H1 (cell line): ENCODE results near the gene GMEB1. TPM values are rescaled to one million over a fixed set of nuclear protein-coding genes. Genes with fewer than 3 reads are reported as not detected.

Experiments
- CHD7 ChIP-seq: fragments of 300-600 bp; sonication (generic); IDR thresholded peaks from 2 replicates; pipeline ENCODE4 v1.7.1; 2012; ENCODE audit warnings: low read length, moderate library complexity, mild to moderate bottlenecking, inconsistent platforms; ENCODE audit not compliant: insufficient replicate concordance
- EP300 ChIP-seq, 2 experiments: IDR thresholded peaks; 1 replicate in 1 of 2; 2 replicates in 1 of 2; pipeline ENCODE4 v1.6.1; 2011 to 2012; ENCODE audit warnings: low read depth in 2 of 2, low read length in 2 of 2, mild to moderate bottlenecking in 2 of 2, borderline replicate concordance in 1 of 2, inconsistent platforms in 1 of 2, moderate library complexity in 1 of 2
- GTF2F1 ChIP-seq: IDR thresholded peaks from 2 replicates; pipeline ENCODE4 v1.6.1; 2012; ENCODE audit warnings: low read depth, low read length, improper control_type of control experiment, borderline replicate concordance
- JUND ChIP-seq: IDR thresholded peaks from 2 replicates; pipeline ENCODE4 v1.6.1; 2011; ENCODE audit warnings: mild to moderate bottlenecking, improper control_type of control experiment, low read length
- NANOG ChIP-seq: IDR thresholded peaks from 2 replicates; pipeline ENCODE4 v1.6.1; 2011; ENCODE audit warnings: low read length, low read depth, mild to moderate bottlenecking, inconsistent platforms; ENCODE audit not compliant: insufficient read depth, poor library complexity, severe bottlenecking
- RXRA ChIP-seq: IDR thresholded peaks from 2 replicates; pipeline ENCODE4 v1.6.1; 2011; ENCODE audit warnings: low read depth, mild to moderate bottlenecking, low read length, moderate library complexity; ENCODE audit not compliant: insufficient read depth
- SUZ12 ChIP-seq: fragments of 200-600 bp; sonication (generic); IDR thresholded peaks from 2 replicates; pipeline ENCODE4 v1.6.1; 2012; ENCODE audit warnings: mild to moderate bottlenecking, inconsistent platforms, low read length, moderate library complexity, mixed read lengths
- YY1 ChIP-seq: IDR thresholded peaks from 2 replicates; pipeline ENCODE4 v1.6.1; 2011; ENCODE audit warnings: low read depth, mild to moderate bottlenecking, low read length
- polyA plus RNA-seq, 7 experiments: library from polyadenylated mRNA; depleted of rRNA in 3 of 7; stranded (reverse) in 5 of 7; unstranded in 2 of 7; fragments of >200 nt in 5 of 7; fragments of 200-250 nt in 2 of 7; gene quantifications; 1 replicate in 5 of 7; 2 replicates in 1 of 7; 4 replicates in 1 of 7; pipeline versions ENCODE4 v1.2.1 to v1.2.3, GENCODE V29; 2011 to 2013; ENCODE audit warnings: missing spikeins in 2 of 7, mixed read lengths in 2 of 7
- total RNA-seq: library from RNA; stranded (reverse); fragmentation: NEBNext Ultra II Directional; extraction: Animal tissue kit (Norgen Biotek cat#: 25700); gene quantifications from 2 replicates; pipeline ENCODE4 v1.2.1, GENCODE V29; 2021
- TF ChIP-seq, protein P1 (sequence below), 3 experiments: IDR thresholded peaks; 1 replicate in 2 of 3; 2 replicates in 1 of 3; pipeline versions ENCODE4 v1.5.1 to v1.6.1; 2011; ENCODE audit warnings: low read length in 3 of 3, mild to moderate bottlenecking in 3 of 3, inconsistent platforms in 2 of 3, low read depth in 1 of 3, moderate library complexity in 1 of 3; ENCODE audit not compliant: insufficient read depth in 1 of 3; ENCODE audit errors: control extremely low read depth in 1 of 3

GMEB1 gene
- total and polyA plus RNA-seq, 2 of the 8 experiments (the other 6 are each of a cell fraction or from before 2014, with no cell fraction given) = 13.3 to 26.2 TPM

GRCh38 chr1:28680151-28680550 is 11.6 kb downstream of the GMEB1 start (continued):
- TF ChIP-seq CHD7 = no peak
- no peak for TF ChIP-seq YY1
- no peak for TF ChIP-seq EP300 (IDR thresholded peaks at IDR 0.05; ENCODE audit: borderline replicate concordance in 1 of 2, low read depth in 2 of 2, low read length in 2 of 2)
- TF ChIP-seq SUZ12 = no peak
- TF ChIP-seq, protein P1, sequence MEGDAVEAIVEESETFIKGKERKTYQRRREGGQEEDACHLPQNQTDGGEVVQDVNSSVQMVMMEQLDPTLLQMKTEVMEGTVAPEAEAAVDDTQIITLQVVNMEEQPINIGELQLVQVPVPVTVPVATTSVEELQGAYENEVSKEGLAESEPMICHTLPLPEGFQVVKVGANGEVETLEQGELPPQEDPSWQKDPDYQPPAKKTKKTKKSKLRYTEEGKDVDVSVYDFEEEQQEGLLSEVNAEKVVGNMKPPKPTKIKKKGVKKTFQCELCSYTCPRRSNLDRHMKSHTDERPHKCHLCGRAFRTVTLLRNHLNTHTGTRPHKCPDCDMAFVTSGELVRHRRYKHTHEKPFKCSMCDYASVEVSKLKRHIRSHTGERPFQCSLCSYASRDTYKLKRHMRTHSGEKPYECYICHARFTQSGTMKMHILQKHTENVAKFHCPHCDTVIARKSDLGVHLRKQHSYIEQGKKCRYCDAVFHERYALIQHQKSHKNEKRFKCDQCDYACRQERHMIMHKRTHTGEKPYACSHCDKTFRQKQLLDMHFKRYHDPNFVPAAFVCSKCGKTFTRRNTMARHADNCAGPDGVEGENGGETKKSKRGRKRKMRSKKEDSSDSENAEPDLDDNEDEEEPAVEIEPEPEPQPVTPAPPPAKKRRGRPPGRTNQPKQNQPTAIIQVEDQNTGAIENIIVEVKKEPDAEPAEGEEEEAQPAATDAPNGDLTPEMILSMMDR (IDR thresholded peaks at IDR 0.05; ENCODE audit: control extremely low read depth in 1 of 3, insufficient read depth in 1 of 3, low read depth in 1 of 3, low read length in 3 of 3) = no peak
- no peak for TF ChIP-seq JUND
- TF ChIP-seq RXRA = no peak
- no peak for TF ChIP-seq NANOG
- TF ChIP-seq GTF2F1 = no peak
